Common myeloid progenitor, CD34-positive (primary cell): ENCODE results near the gene DDX47.
A peak's percentile ranks its signal among the peaks of the same experiment; 100 is the strongest.
"Not testable (repeated sequence)": the region's sequence is repeated elsewhere in the genome, so short reads cannot be mapped to it uniquely, and the experiment has no call there.

Experiments used
- CTCF ChIA-PET: fragments of 350-600 bp; sonication (Branson Sonifier 250); formaldehyde crosslinking; loops from one replicate; lab custom pipeline; 2021; ENCODE audit warnings: antibody characterized with exemption; lab: Charles Lee
- POLR2A ChIA-PET: fragments of 350-600 bp; sonication (Branson Sonifier 250); formaldehyde crosslinking; loops from one replicate; lab custom pipeline; 2021; ENCODE audit warnings: antibody characterized with exemption; lab: Charles Lee
- DNase-seq, 3 donors: peaks; one replicate each; pipeline versions ENCODE4 v3.0.0 to v3.0.0-alpha.2; 2013
- H3K27ac ChIP-seq, 2 experiments: 1 replicate in 1 of 2; 2 replicates in 1 of 2; pipeline ENCODE4 v1.7.0; 2013; ENCODE audit warnings: inconsistent platforms in 2 of 2, low read length in 2 of 2, mild to moderate bottlenecking in 2 of 2, low read depth in 1 of 2, moderate library complexity in 1 of 2; ENCODE audit not compliant: severe bottlenecking in 2 of 2, insufficient read depth in 1 of 2, poor library complexity in 1 of 2
- H3K27me3 ChIP-seq, 5 experiments: replicated peaks in 2 of 5; 1 replicate in 3 of 5; 2 replicates in 2 of 5; pipeline versions ENCODE4 v1.6.1 to v1.7.0; 2013; ENCODE audit warnings: low read length in 4 of 5, mild to moderate bottlenecking in 2 of 5, moderate library complexity in 2 of 5, inconsistent platforms in 1 of 5; ENCODE audit not compliant: insufficient read depth in 5 of 5, control insufficient read depth in 4 of 5
- H3K36me3 ChIP-seq, 4 experiments: 1 replicate in 2 of 4; 2 replicates in 2 of 4; pipeline versions ENCODE4 v1.6.1 to v1.7.0; 2013; ENCODE audit warnings: low read length in 3 of 4, control low read depth in 1 of 4, mild to moderate bottlenecking in 1 of 4; ENCODE audit not compliant: control insufficient read depth in 4 of 4, insufficient read depth in 4 of 4
- H3K4me1 ChIP-seq, 4 experiments: 1 replicate in 3 of 4; 2 replicates in 1 of 4; pipeline versions ENCODE4 v1.6.1 to v1.7.1; 2013; ENCODE audit warnings: low read length in 3 of 4, mild to moderate bottlenecking in 3 of 4, control low read depth in 1 of 4, inconsistent platforms in 1 of 4, moderate library complexity in 1 of 4; ENCODE audit not compliant: control insufficient read depth in 4 of 4, insufficient read depth in 4 of 4; ENCODE audit errors: control extremely low read depth in 1 of 4
- H3K4me3 ChIP-seq, 7 experiments: 1 replicate in 4 of 7; 2 replicates in 3 of 7; pipeline versions ENCODE4 v1.5.1 to v1.7.0; 2013; ENCODE audit warnings: mild to moderate bottlenecking in 7 of 7, low read length in 6 of 7, moderate library complexity in 6 of 7, inconsistent platforms in 2 of 7, low read depth in 2 of 7, control low read depth in 1 of 7; ENCODE audit not compliant: insufficient read depth in 4 of 7, control insufficient read depth in 1 of 7; ENCODE audit errors: extremely low read depth in 1 of 7
- H3K9me3 ChIP-seq, 5 experiments: 1 replicate in 4 of 5; 2 replicates in 1 of 5; pipeline versions ENCODE4 v1.6.1 to v1.7.1; 2013; ENCODE audit warnings: low read length in 4 of 5, mild to moderate bottlenecking in 2 of 5, inconsistent platforms in 1 of 5, low read depth in 1 of 5, moderate library complexity in 1 of 5; ENCODE audit not compliant: control insufficient read depth in 4 of 5, insufficient read depth in 2 of 5; ENCODE audit errors: control extremely low read depth in 1 of 5
- WGBS: methylation state at CpG from one replicate; pipeline ENCODE4 v1.1.5; 2013; ENCODE audit not compliant: insufficient coverage; 5-methylcytosine and 5-hydroxymethylcytosine counted together

Gene DDX47

GRCh38 chr12:12803186-12803585, 10.0 kb upstream of the DDX47 start:
- ChIA-PET POLR2A (interaction anchor here (1.4 kb wide), 1 partner anchor 9 kb away, joined by 3 read pairs; the partner anchor contains the start of gene DDX47), CTCF (interaction anchor here (0.9 kb wide), 1 partner anchor 9 kb away, joined by 3 read pairs; no protein-coding TSS in a partner anchor)
- no peak overlapping the region for H3K27ac ChIP-seq
- peaks cover 0 to 10% (median 5%) of the 10 kb centered on the region in 4 experiments for H3K4me1 ChIP-seq
- H3K4me3 ChIP-seq, result no peak overlapping the region
- WGBS, result no CpG with 5 or more reads among the region's 2 CpGs
- DNase-seq, result peak in 2 of 3 donors; percentile 32 to 48
- no peaks in the 10 kb centered on the region for H3K36me3 ChIP-seq
- H3K9me3 ChIP-seq, result no peaks in the 10 kb centered on the region
- H3K27me3 ChIP-seq, result no peaks in the 10 kb centered on the region

GRCh38 chr12:12804011-12804410, 9.1 kb upstream of the DDX47 start:
- DNase-seq, result no peak
- POLR2A ChIA-PET, result interaction anchor here (1.4 kb wide), 1 partner anchor 9 kb away, joined by 3 read pairs; the partner anchor contains the start of gene DDX47

GRCh38 chr12:12804432-12804886, 8.7 kb upstream of the DDX47 start:
- H3K27me3 ChIP-seq, result no peaks in the 10 kb centered on the region
- H3K36me3 ChIP-seq, result no peaks in the 10 kb centered on the region
- no peak overlapping the region for H3K27ac ChIP-seq
- WGBS, result 91% methylated on average over 3 of the region's 6 CpGs
- CTCF ChIA-PET, result interaction anchor here (2.6 kb wide), 1 partner anchor 16 kb away, joined by 12 read pairs; no protein-coding TSS in a partner anchor
- no peaks in the 10 kb centered on the region for H3K9me3 ChIP-seq
- H3K4me1 ChIP-seq, result peaks cover 0 to 22% (median 14%) of the 10 kb centered on the region in 4 experiments
- no peak overlapping the region for H3K4me3 ChIP-seq
- no peak for DNase-seq
- POLR2A ChIA-PET, result no interaction called here

More at GRCh38 chr12:12804011-12804410, 9.1 kb upstream of the DDX47 start:
- H3K4me1 ChIP-seq, result peaks cover 0 to 18% (median 11%) of the 10 kb centered on the region in 4 experiments
- no peaks in the 10 kb centered on the region for H3K36me3 ChIP-seq
- H3K27me3 ChIP-seq, result no peaks in the 10 kb centered on the region
- no peaks in the 10 kb centered on the region for H3K9me3 ChIP-seq
- H3K27ac ChIP-seq, result no peak overlapping the region
- 93% methylated on average over 2 of the region's 6 CpGs for WGBS
- no peak overlapping the region for H3K4me3 ChIP-seq
- CTCF ChIA-PET, result no interaction called here

GRCh38 chr12:12806784-12807516, 6.2 kb upstream of the DDX47 start:
- no peaks in the 10 kb centered on the region for H3K36me3 ChIP-seq
- ChIA-PET CTCF (interaction anchor here (1.1 to 2.6 kb wide), 2 partner anchors 18 to 29 kb away, joined by 3 to 12 read pairs; no protein-coding TSS in a partner anchor), POLR2A (no interaction called here)
- no peaks in the 10 kb centered on the region for H3K27me3 ChIP-seq
- H3K4me1 ChIP-seq, result peaks cover 0 to 22% (median 14%) of the 10 kb centered on the region in 4 experiments
- no peak overlapping the region for H3K27ac ChIP-seq
- WGBS, result 79% methylated on average over 5 of the region's 8 CpGs
- H3K4me3 ChIP-seq, result no peak overlapping the region
- H3K9me3 ChIP-seq, result no peaks in the 10 kb centered on the region
- DNase-seq, result no peak

- H3K4me3 ChIP-seq, CTCF ChIA-PET, H3K27ac ChIP-seq, H3K36me3 ChIP-seq, H3K27me3 ChIP-seq, H3K9me3 ChIP-seq, POLR2A ChIA-PET, DNase-seq: not testable (repeated sequence)
- no CpG with 5 or more reads among the region's 3 CpGs for WGBS
- H3K4me1 ChIP-seq, result peaks cover 0 to 22% (median 14%) of the 10 kb centered on the region in 4 experiments
Observed at GRCh38 chr12:12807517-12807903, 5.6 kb upstream of the DDX47 start.

GRCh38 chr12:12807970-12808702, 5.0 kb upstream of the DDX47 start:
- 25% methylated on average over 7 of the region's 11 CpGs for WGBS
- Histone ChIP-seq H3K9me3 (no peaks in the 10 kb centered on the region), H3K4me3 (no peak overlapping the region), H3K27me3 (no peaks in the 10 kb centered on the region), H3K4me1 (peaks cover 0 to 25% (median 13%) of the 10 kb centered on the region in 4 experiments), H3K36me3 (no peaks in the 10 kb centered on the region), H3K27ac (peak overlapping the region in 1 of 2 experiments; percentile 59)
- peak; percentile 27 to 72 (median 61) for DNase-seq
- ChIA-PET CTCF (no interaction called here), POLR2A (no interaction called here)
